ENCODE data around the gene FRMD8. TPM values are rescaled to one million over a fixed set of nuclear protein-coding genes. Genes with fewer than 3 reads are reported as not detected.

FRMD8 gene
- total and polyA plus RNA-seq, 2 experiments from 2014 or later = 7.0 to 35.4 TPM

GRCh38 chr11:65404638-65405339 is 18.4 kb downstream of the FRMD8 start:
- Mint-ChIP-seq H3K27me3 (ENCODE audit: insufficient read depth, low read depth, poor library complexity) (peaks cover 2% of the 10 kb centered on the region), H3K9me3 (no peaks in the 10 kb centered on the region), H3K36me3 (ENCODE audit: low read depth) (peaks cover 11% of the 10 kb centered on the region; the same call in 1 of the 3 replicates), H3K4me3 (no peak overlapping the region), H3K27ac (no peak overlapping the region), H3K4me1 (peaks cover 10% of the 10 kb centered on the region)
- Histone ChIP-seq H4K20me1 (replicated peaks; ENCODE audit: insufficient read depth) (no peaks in the 10 kb centered on the region), H3K79me2 (replicated peaks; ENCODE audit: insufficient read depth) (no peaks in the 10 kb centered on the region), H3K27ac (ENCODE audit: low read depth) (no peak overlapping the region), H3K9me2 (ENCODE audit: insufficient read depth) (no peaks in the 10 kb centered on the region), H3K27me3 (ENCODE audit: insufficient read depth) (no peaks in the 10 kb centered on the region), H3F3A (replicated peaks; ENCODE audit: low read depth) (no peaks in the 10 kb centered on the region), H2AFZ (no peak overlapping the region), H3K4me1 (ENCODE audit: insufficient read depth) (0 out of 2 replicates have a peak, but pooled peaks cover 6% of the 10 kb centered on the region), H3K4me3 (no peak overlapping the region), H3K36me3 (ENCODE audit: insufficient read depth) (no peaks in the 10 kb centered on the region), H3K4me2 (no peak overlapping the region)
- ATAC-seq (no peak), DNase-seq (ENCODE audit: low spot score) (no peak)
- no peak for TF ChIP-seq ZNF462 (CRISPR knock-in tag; IDR thresholded peaks at IDR 0.05)
- TF ChIP-seq EZH2phosphoT487 (IDR thresholded peaks at IDR 0.05; ENCODE audit: unreplicated experiment) = no peak
- no peak for TF ChIP-seq NANOG (IDR thresholded peaks at IDR 0.05; ENCODE audit: borderline replicate concordance)
- TF ChIP-seq POLR2AphosphoS5 (IDR thresholded peaks at IDR 0.05; ENCODE audit: low read depth) = no peak
- no peak for TF ChIP-seq JUNB (IDR thresholded peaks at IDR 0.05; ENCODE audit: unreplicated experiment)
- TF ChIP-seq STAT1 (IDR thresholded peaks at IDR 0.05; ENCODE audit: unreplicated experiment) = no peak
- TF ChIP-seq EZH2 (IDR thresholded peaks at IDR 0.05; ENCODE audit: low read depth, unreplicated experiment) = no peak
- no peak for TF ChIP-seq CTCF (conservative IDR thresholded peaks at IDR 0.05; ENCODE audit: low read depth in 2 of 2)
- TF ChIP-seq ZNF114 (CRISPR knock-in tag; IDR thresholded peaks at IDR 0.05) = no peak
- no peak for TF ChIP-seq ETS1 (IDR thresholded peaks at IDR 0.05)
- TF ChIP-seq CREB1 (CRISPR knock-in tag; IDR thresholded peaks at IDR 0.05; ENCODE audit: low read depth) = no peak
- TF ChIP-seq REST (IDR thresholded peaks at IDR 0.05; ENCODE audit: unreplicated experiment) = no peak
- TF ChIP-seq ZNF331 (CRISPR knock-in tag; IDR thresholded peaks at IDR 0.05; ENCODE audit: low read depth) = no peak
